GM12801 (cell line): ENCODE data around the gene B3GALNT1.

ENCODE experiments used
- CTCF ChIP-seq: IDR thresholded peaks from one replicate; pipeline ENCODE4 v1.5.1; 2011; ENCODE audit warnings: control low read depth; ENCODE audit not compliant: insufficient read length; ENCODE audit errors: extremely low read depth

B3GALNT1 gene

GRCh38 chr3:161104561-161105551 lies at the start of gene B3GALNT1:
TSS of gene B3GALNT1 (minus strand) at chr3:161105349. CDS start at chr3:161086754, 18,595 bp downstream.
- TF ChIP-seq CTCF = no peak

- TF ChIP-seq CTCF = no peak
Measured at GRCh38 chr3:161153480-161153879, 48.3 kb upstream of the B3GALNT1 start.

GRCh38 chr3:161150001-161150525 lies 44.9 kb upstream of the B3GALNT1 start:
- no peak for TF ChIP-seq CTCF

GRCh38 chr3:161149529-161149928 lies 44.4 kb upstream of the B3GALNT1 start:
- no peak for TF ChIP-seq CTCF

- no peak for TF ChIP-seq CTCF
Measured at GRCh38 chr3:161148832-161149475, 43.8 kb upstream of the B3GALNT1 start.

- no peak for TF ChIP-seq CTCF
Measured at GRCh38 chr3:161142486-161142885, 37.3 kb upstream of the B3GALNT1 start.

- TF ChIP-seq CTCF = no peak
Measured at GRCh38 chr3:161139686-161140085, 34.5 kb upstream of the B3GALNT1 start.
